ENCODE results near the gene TMEM170B.

TMEM170B gene

DNA sequence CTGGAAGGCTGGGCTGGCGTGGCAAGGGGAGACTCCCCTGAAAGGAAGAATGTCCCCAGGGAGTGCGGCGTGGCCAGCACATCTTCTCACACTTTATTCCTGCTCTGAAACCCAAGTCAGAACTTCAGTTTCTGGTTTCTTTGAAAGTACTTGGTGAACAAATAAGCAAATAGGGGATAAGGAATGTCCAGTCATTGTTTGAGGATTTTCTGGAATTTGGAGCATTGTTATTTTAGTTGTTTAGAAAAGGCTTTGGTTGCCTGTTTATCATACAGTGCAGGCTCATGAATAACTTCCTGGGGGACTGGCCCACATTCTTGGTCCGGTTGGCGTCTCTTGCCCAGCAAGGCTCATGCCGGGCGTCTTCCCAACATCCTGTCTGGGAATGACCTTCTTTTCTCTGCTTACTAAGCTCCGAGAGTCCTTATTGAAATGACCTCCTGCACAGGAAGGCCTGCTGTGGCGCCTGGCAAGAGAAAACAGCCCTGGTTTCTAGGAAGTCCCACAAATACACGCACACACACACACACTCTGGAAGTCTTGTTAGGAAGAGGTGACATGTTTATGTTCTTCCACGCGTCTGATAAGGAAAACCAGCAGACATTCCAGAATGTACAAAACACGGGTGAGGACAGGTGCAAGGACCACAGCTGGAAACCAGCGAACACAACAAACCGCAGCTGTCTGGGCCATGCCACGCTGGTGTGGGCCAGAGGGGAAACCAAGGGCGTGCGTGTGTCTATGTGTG, 71.9 kb downstream of the TMEM170B start:
- Histone ChIP-seq H3K27ac (no peak overlapping the region), H3K4me1 (ENCODE audit: control insufficient read depth in 1 of 2, insufficient read depth in 1 of 2, low read depth in 1 of 2, low read length in 1 of 2) (peaks cover 9 to 14% of the 10 kb centered on the region in 2 experiments)

DNA sequence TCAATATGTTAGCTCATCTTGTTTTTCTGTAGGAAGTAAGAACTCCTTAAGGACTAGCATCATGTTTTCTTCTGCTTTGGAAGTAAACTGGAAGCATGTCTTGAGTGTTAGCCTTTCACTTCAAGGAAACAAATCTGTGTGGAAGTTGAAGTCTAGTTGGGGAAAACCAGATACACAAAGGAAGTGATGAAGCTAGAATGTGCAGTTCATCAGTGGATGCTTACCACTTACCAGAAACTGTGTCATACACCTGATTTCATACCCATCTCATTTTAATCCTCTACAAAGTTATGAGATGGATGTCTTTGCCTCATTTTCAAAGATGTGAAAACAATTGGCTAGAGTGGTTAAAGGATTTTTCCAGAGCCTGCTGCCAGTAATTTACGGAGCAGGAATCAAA, 75.8 kb downstream of the TMEM170B start:
- H3K9me3 ChIP-seq, result no peaks in the 10 kb centered on the region
- no peaks in the 10 kb centered on the region for H3K27me3 ChIP-seq
- no peak overlapping the region for H3K4me3 ChIP-seq (ENCODE audit: low read depth in 1 of 2, low read length in 1 of 2)
- H3K36me3 ChIP-seq, result no peaks in the 10 kb centered on the region
- TF ChIP-seq, protein P1, sequence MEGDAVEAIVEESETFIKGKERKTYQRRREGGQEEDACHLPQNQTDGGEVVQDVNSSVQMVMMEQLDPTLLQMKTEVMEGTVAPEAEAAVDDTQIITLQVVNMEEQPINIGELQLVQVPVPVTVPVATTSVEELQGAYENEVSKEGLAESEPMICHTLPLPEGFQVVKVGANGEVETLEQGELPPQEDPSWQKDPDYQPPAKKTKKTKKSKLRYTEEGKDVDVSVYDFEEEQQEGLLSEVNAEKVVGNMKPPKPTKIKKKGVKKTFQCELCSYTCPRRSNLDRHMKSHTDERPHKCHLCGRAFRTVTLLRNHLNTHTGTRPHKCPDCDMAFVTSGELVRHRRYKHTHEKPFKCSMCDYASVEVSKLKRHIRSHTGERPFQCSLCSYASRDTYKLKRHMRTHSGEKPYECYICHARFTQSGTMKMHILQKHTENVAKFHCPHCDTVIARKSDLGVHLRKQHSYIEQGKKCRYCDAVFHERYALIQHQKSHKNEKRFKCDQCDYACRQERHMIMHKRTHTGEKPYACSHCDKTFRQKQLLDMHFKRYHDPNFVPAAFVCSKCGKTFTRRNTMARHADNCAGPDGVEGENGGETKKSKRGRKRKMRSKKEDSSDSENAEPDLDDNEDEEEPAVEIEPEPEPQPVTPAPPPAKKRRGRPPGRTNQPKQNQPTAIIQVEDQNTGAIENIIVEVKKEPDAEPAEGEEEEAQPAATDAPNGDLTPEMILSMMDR (IDR thresholded peaks at IDR 0.05), result no peak
- H3K27ac ChIP-seq, result no peak overlapping the region
- no peaks in the 10 kb centered on the region for H3K4me1 ChIP-seq (ENCODE audit: control insufficient read depth in 1 of 2, insufficient read depth in 1 of 2, low read depth in 1 of 2, low read length in 1 of 2)

More for the DNA sequence above, 71.9 kb downstream of the TMEM170B start:
- no peaks in the 10 kb centered on the region for H3K9me3 ChIP-seq
- H3K36me3 ChIP-seq, result no peaks in the 10 kb centered on the region
- TF ChIP-seq, protein P1 (IDR thresholded peaks at IDR 0.05), result no peak
- H3K27me3 ChIP-seq, result no peaks in the 10 kb centered on the region
- H3K4me3 ChIP-seq (ENCODE audit: low read depth in 1 of 2, low read length in 1 of 2), result no peak overlapping the region

DNA sequence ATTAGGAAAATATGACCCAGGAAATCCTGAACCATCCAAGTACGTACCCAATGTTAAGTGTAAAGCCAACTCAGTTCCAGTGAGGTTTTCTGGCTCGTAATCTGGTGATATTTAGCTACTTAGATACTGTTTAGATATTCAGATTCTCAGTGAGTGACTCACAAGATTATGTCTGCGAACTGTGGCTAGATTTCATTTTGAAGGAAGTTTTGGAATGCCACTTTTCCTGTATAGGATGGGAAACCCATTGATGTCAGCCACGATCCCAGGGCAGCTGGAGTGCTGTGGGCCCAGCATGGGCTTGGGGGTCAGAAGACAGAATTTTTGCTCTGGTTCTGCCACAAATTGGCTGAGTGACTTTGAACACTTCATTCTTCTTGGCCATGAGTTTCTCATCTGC, 76.3 kb downstream of the TMEM170B start:
- Histone ChIP-seq H3K36me3 (no peaks in the 10 kb centered on the region), H3K4me1 (ENCODE audit: control insufficient read depth in 1 of 2, insufficient read depth in 1 of 2, low read depth in 1 of 2, low read length in 1 of 2) (no peaks in the 10 kb centered on the region), H3K27me3 (no peaks in the 10 kb centered on the region), H3K27ac (no peak overlapping the region), H3K4me3 (ENCODE audit: low read depth in 1 of 2, low read length in 1 of 2) (no peak overlapping the region), H3K9me3 (no peaks in the 10 kb centered on the region)
- TF ChIP-seq, protein P1 (IDR thresholded peaks at IDR 0.05), result no peak

DNA sequence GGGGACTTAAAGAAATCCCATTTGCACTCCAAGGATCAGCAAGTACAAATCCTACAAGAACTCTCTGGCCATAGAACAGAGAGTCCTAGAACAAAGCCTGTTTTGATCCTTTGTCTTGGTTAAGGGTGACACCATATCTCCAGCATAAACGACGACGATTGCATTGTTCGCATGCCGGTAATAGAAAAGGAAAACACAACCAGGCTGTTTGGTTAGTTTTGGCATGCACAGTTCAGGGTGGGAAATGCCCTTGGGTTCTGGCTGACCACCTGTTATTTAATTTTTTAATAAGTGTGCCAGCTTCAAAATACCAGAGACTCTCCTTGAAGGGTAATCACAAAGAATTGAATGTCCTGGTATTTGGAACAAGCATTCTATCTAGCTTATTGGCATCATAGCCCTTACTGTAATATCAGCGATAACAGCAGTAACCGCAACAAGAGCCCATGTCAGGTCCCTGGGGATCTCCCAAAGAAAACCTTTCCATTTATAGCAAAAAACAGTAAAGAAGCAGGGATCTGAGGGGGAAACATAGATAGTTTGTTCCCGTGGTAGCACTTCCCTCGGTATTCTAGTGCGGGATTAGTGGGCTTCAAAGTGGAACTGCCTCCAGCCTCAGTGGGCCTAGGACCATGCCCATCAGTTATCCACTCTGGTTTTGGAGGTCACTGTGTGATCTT, 77.1 kb downstream of the TMEM170B start:
- Histone ChIP-seq H3K27ac (no peak overlapping the region), H3K36me3 (no peaks in the 10 kb centered on the region), H3K4me1 (ENCODE audit: control insufficient read depth in 1 of 2, insufficient read depth in 1 of 2, low read depth in 1 of 2, low read length in 1 of 2) (no peaks in the 10 kb centered on the region), H3K27me3 (no peaks in the 10 kb centered on the region), H3K9me3 (no peaks in the 10 kb centered on the region), H3K4me3 (ENCODE audit: low read depth in 1 of 2, low read length in 1 of 2) (no peak overlapping the region)
- TF ChIP-seq, protein P1 (IDR thresholded peaks at IDR 0.05), result no peak

DNA sequence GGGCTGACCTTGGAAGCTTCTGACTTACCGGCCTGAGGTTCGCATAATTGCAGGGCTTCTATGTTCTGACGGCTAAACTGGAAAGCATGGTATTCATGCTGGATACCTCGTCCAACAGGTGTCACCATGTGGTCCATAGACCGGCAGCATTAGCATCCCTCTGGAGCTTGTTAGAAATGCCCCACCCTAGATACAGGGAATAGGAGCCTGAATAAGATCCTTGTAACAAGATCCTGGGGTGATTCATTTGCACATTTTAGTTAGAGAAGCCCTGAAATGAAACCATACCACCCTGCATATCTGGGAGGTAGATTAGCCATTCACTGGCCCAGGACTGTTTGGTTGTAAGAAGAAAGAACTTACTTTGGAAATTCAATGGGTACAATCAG, 77.7 kb downstream of the TMEM170B start:
- Histone ChIP-seq H3K4me1 (ENCODE audit: control insufficient read depth in 1 of 2, insufficient read depth in 1 of 2, low read depth in 1 of 2, low read length in 1 of 2) (no peaks in the 10 kb centered on the region), H3K36me3 (no peaks in the 10 kb centered on the region), H3K9me3 (no peaks in the 10 kb centered on the region), H3K27ac (no peak overlapping the region), H3K27me3 (no peaks in the 10 kb centered on the region), H3K4me3 (ENCODE audit: low read depth in 1 of 2, low read length in 1 of 2) (no peak overlapping the region)
- TF ChIP-seq, protein P1 (IDR thresholded peaks at IDR 0.05), result no peak

Measured in neutrophil (primary cell).